Spleen (tissue), 7 donors: ENCODE results near the gene TBXA2R.

Source experiments
- CTCF ChIP-seq, 11 experiments: fragments of 200-600 bp in 7 of 11; fragments of 450-650 bp in 4 of 11; sonication (generic) in 4 of 11; IDR thresholded peaks in 8 of 11; conservative IDR thresholded peaks in 3 of 11; 1 replicate in 7 of 11; 2 replicates in 4 of 11; pipeline versions ENCODE4 v1.4.0 to v1.8.0; 2016 to 2021; ENCODE audit warnings: antibody characterized with exemption in 11 of 11, inconsistent platforms in 4 of 11, mild to moderate bottlenecking in 1 of 11
- POLR2A ChIP-seq, 3 donors: fragments of 450-650 bp; IDR thresholded peaks; one replicate each; pipeline ENCODE4 v1.5.1; 2017; ENCODE audit warnings: antibody characterized with exemption in 3 of 3, mild to moderate bottlenecking in 1 of 3
- donor health status: DM: no; HTN: no; CAD: no; lungs with moderate emphysema.
- donor health status: DM: no; HTN: no; CAD: no.
- donor health status: DM: no; HTN: no; CAD: no.

DNA sequence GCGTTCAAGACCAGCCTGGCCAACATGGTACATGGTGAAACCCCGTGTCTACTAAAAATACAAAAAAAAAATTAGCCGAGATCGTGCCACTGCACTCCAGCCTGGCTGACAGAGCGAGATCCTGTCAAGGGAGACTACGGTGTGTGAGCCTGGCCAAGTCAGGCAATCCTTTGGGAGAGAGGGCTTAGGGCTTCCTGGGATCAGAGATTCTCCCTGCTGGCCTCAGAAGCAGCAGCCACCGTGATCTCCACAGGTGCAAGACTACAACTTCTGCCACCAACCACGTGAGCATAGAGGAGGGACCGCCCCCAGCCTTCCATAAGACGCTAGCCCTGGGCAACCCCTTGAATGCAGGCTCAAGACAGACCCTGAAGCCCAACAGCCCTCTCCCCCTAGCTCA, 56.9 kb downstream of the TBXA2R start:
- TF ChIP-seq CTCF (IDR thresholded peaks at IDR 0.05 in 8 of 11, conservative IDR thresholded peaks at IDR 0.05 in 3 of 11) (no peak), POLR2A (IDR thresholded peaks at IDR 0.05) (no peak)
